Immature natural killer cell (primary cell): ENCODE measurements around the gene CHCT1. TPM values are rescaled to one million over a fixed set of nuclear protein-coding genes. Genes with fewer than 3 reads are reported as not detected.

Experiments
- DNase-seq, 3 donors: peaks; one replicate each; pipeline ENCODE4 v3.0.0; 2022; ENCODE audit warnings: mixed read lengths in 1 of 3
- H3K27ac Mint-ChIP-seq, 6 donors: one replicate each; pipeline ENCODE4 v1.8.0; 2020; ENCODE audit warnings: mixed read lengths in 6 of 6, mild to moderate bottlenecking in 5 of 6, inconsistent platforms in 4 of 6, moderate library complexity in 3 of 6
- H3K27me3 Mint-ChIP-seq, 3 donors: one replicate each; pipeline ENCODE4 v1.8.0; 2020 to 2021; ENCODE audit warnings: low read depth in 3 of 3, mild to moderate bottlenecking in 3 of 3, mixed read lengths in 3 of 3, moderate library complexity in 3 of 3, inconsistent platforms in 1 of 3
- H3K36me3 Mint-ChIP-seq, 3 donors: one replicate each; pipeline ENCODE4 v1.8.0; 2020; ENCODE audit warnings: mixed read lengths in 3 of 3, inconsistent platforms in 2 of 3, mild to moderate bottlenecking in 2 of 3
- H3K4me1 Mint-ChIP-seq, 2 donors: one replicate each; pipeline ENCODE4 v1.8.0; 2020; ENCODE audit warnings: inconsistent platforms in 2 of 2, mild to moderate bottlenecking in 2 of 2, mixed read lengths in 2 of 2, moderate library complexity in 1 of 2
- H3K4me3 Mint-ChIP-seq, 5 donors: one replicate each; pipeline ENCODE4 v1.8.0; 2020; ENCODE audit warnings: mild to moderate bottlenecking in 5 of 5, mixed read lengths in 5 of 5, inconsistent platforms in 3 of 5, moderate library complexity in 3 of 5
- H3K9me3 Mint-ChIP-seq, 6 donors: one replicate each; pipeline ENCODE4 v1.8.0; 2020; ENCODE audit warnings: mild to moderate bottlenecking in 6 of 6, mixed read lengths in 6 of 6, inconsistent platforms in 4 of 6, moderate library complexity in 3 of 6
- polyA plus RNA-seq, 3 donors: library from polyadenylated mRNA; unstranded; fragments of 300-500 nt; fragmentation: Illumina TruSeq; gene quantifications; one replicate each; pipeline ENCODE4 v1.2.3, GENCODE V29; 2021

The CHCT1 gene
- polyA plus RNA-seq, 3 donors from 2014 or later = not detected

GRCh38 chr17:60439501-60439900 lies 17.2 kb downstream of the CHCT1 start:
- Mint-ChIP-seq H3K9me3 (no peaks in the 10 kb centered on the region), H3K27ac (no peak overlapping the region), H3K27me3 (peaks cover 0 to 1% (median 0%) of the 10 kb centered on the region in 3 donors), H3K4me3 (no peak overlapping the region), H3K4me1 (no peaks in the 10 kb centered on the region), H3K36me3 (no peaks in the 10 kb centered on the region)
- no peak for DNase-seq

- DNase-seq = no peak
- Mint-ChIP-seq H3K27me3 (no peaks in the 10 kb centered on the region), H3K36me3 (peaks cover 7 to 12% (median 8%) of the 10 kb centered on the region in 3 donors), H3K9me3 (no peaks in the 10 kb centered on the region), H3K4me1 (no peaks in the 10 kb centered on the region), H3K4me3 (no peak overlapping the region), H3K27ac (no peak overlapping the region)
Observed at GRCh38 chr17:60442271-60443173, 20.2 kb downstream of the CHCT1 start.

- no peaks in the 10 kb centered on the region for H3K27me3 Mint-ChIP-seq
- H3K27ac Mint-ChIP-seq = no peak overlapping the region
- peaks cover 10 to 16% (median 14%) of the 10 kb centered on the region in 3 donors for H3K36me3 Mint-ChIP-seq
- H3K4me1 Mint-ChIP-seq = no peaks in the 10 kb centered on the region
- H3K9me3 Mint-ChIP-seq = no peaks in the 10 kb centered on the region
- H3K4me3 Mint-ChIP-seq = no peak overlapping the region
- DNase-seq = no peak
Observed at GRCh38 chr17:60443713-60444112, 21.4 kb downstream of the CHCT1 start.

GRCh38 chr17:60445144-60445543 lies 22.9 kb downstream of the CHCT1 start:
- Mint-ChIP-seq H3K27ac (no peak overlapping the region), H3K36me3 (peaks cover 15 to 20% (median 18%) of the 10 kb centered on the region in 3 donors), H3K4me1 (no peaks in the 10 kb centered on the region), H3K27me3 (no peaks in the 10 kb centered on the region), H3K9me3 (no peaks in the 10 kb centered on the region), H3K4me3 (no peak overlapping the region)
- no peak for DNase-seq

GRCh38 chr17:60447375-60447774 lies 25.1 kb downstream of the CHCT1 start:
- H3K9me3 Mint-ChIP-seq = no peaks in the 10 kb centered on the region
- H3K27ac Mint-ChIP-seq = no peak overlapping the region
- no peak for DNase-seq

GRCh38 chr17:60451071-60451470 lies 28.8 kb downstream of the CHCT1 start:
- no peak overlapping the region for H3K4me3 Mint-ChIP-seq
- no peaks in the 10 kb centered on the region for H3K9me3 Mint-ChIP-seq
- no peak overlapping the region for H3K27ac Mint-ChIP-seq
- H3K4me1 Mint-ChIP-seq = no peaks in the 10 kb centered on the region
- H3K36me3 Mint-ChIP-seq = peaks cover 20 to 42% (median 25%) of the 10 kb centered on the region in 3 donors
- no peak for DNase-seq
- H3K27me3 Mint-ChIP-seq = peaks cover 0 to 2% (median 0%) of the 10 kb centered on the region in 3 donors

More at GRCh38 chr17:60447375-60447774, 25.1 kb downstream of the CHCT1 start:
- Mint-ChIP-seq H3K4me1 (no peaks in the 10 kb centered on the region), H3K4me3 (no peak overlapping the region), H3K36me3 (peaks cover 20 to 32% (median 27%) of the 10 kb centered on the region in 3 donors), H3K27me3 (no peaks in the 10 kb centered on the region)

- Mint-ChIP-seq H3K27ac (no peak overlapping the region), H3K4me3 (no peak overlapping the region), H3K4me1 (peaks cover under 1 to 2% of the 10 kb centered on the region in 2 donors), H3K27me3 (peaks cover 0 to 2% (median 0%) of the 10 kb centered on the region in 3 donors), H3K9me3 (no peaks in the 10 kb centered on the region), H3K36me3 (peaks cover 21 to 45% (median 23%) of the 10 kb centered on the region in 3 donors)
- no peak for DNase-seq
Observed at GRCh38 chr17:60451965-60452364, 29.7 kb downstream of the CHCT1 start.

- peaks cover 0 to 2% (median 0%) of the 10 kb centered on the region in 3 donors for H3K27me3 Mint-ChIP-seq
- no peaks in the 10 kb centered on the region for H3K9me3 Mint-ChIP-seq
- no peak overlapping the region for H3K4me3 Mint-ChIP-seq
- peak overlapping the region in 1 of 6 donors; percentile 28 for H3K27ac Mint-ChIP-seq
- peaks cover 17 to 51% (median 30%) of the 10 kb centered on the region in 3 donors for H3K36me3 Mint-ChIP-seq
- peaks cover 4% of the 10 kb centered on the region in 2 donors for H3K4me1 Mint-ChIP-seq
- no peak for DNase-seq
Observed at GRCh38 chr17:60455378-60455777, 33.1 kb downstream of the CHCT1 start.

- peaks cover 12 to 47% (median 22%) of the 10 kb centered on the region in 3 donors for H3K36me3 Mint-ChIP-seq
- H3K4me1 Mint-ChIP-seq = peaks cover 4% of the 10 kb centered on the region in 2 donors
- no peak for DNase-seq
- H3K27me3 Mint-ChIP-seq = peaks cover 0 to 2% (median 0%) of the 10 kb centered on the region in 3 donors
- H3K4me3 Mint-ChIP-seq = no peak overlapping the region
- H3K9me3 Mint-ChIP-seq = no peaks in the 10 kb centered on the region
- peak overlapping the region in 4 of 6 donors; percentile 28 to 62 (median 54) for H3K27ac Mint-ChIP-seq
Observed at GRCh38 chr17:60457148-60457547, 34.9 kb downstream of the CHCT1 start.

- DNase-seq = no peak
- Mint-ChIP-seq H3K4me1 (peaks cover 2 to 4% of the 10 kb centered on the region in 2 donors), H3K27me3 (no peaks in the 10 kb centered on the region), H3K9me3 (no peaks in the 10 kb centered on the region), H3K36me3 (peaks cover 9 to 44% (median 24%) of the 10 kb centered on the region in 3 donors), H3K4me3 (no peak overlapping the region), H3K27ac (no peak overlapping the region)
Observed at GRCh38 chr17:60461584-60461983, 39.3 kb downstream of the CHCT1 start.

GRCh38 chr17:60463157-60463835 lies 41.0 kb downstream of the CHCT1 start:
- no peak overlapping the region for H3K27ac Mint-ChIP-seq
- no peaks in the 10 kb centered on the region for H3K9me3 Mint-ChIP-seq
- DNase-seq = no peak
- H3K27me3 Mint-ChIP-seq = no peaks in the 10 kb centered on the region
- H3K4me1 Mint-ChIP-seq = no peaks in the 10 kb centered on the region
- H3K36me3 Mint-ChIP-seq = peaks cover 8 to 30% (median 12%) of the 10 kb centered on the region in 3 donors
- H3K4me3 Mint-ChIP-seq = no peak overlapping the region

GRCh38 chr17:60464343-60464742 lies 42.1 kb downstream of the CHCT1 start:
- H3K27ac Mint-ChIP-seq = peak overlapping the region in 3 of 6 donors; percentile 23 to 65 (median 24)
- H3K36me3 Mint-ChIP-seq = peaks cover 4 to 21% (median 5%) of the 10 kb centered on the region in 3 donors
- H3K4me3 Mint-ChIP-seq = no peak overlapping the region
- H3K4me1 Mint-ChIP-seq = no peaks in the 10 kb centered on the region
- DNase-seq = no peak
- no peaks in the 10 kb centered on the region for H3K9me3 Mint-ChIP-seq
- H3K27me3 Mint-ChIP-seq = no peaks in the 10 kb centered on the region

- Mint-ChIP-seq H3K9me3 (no peaks in the 10 kb centered on the region), H3K4me3 (no peak overlapping the region), H3K36me3 (peaks cover 14 to 22% (median 18%) of the 10 kb centered on the region in 3 donors), H3K27me3 (no peaks in the 10 kb centered on the region), H3K4me1 (peaks cover 2 to 13% of the 10 kb centered on the region in 2 donors), H3K27ac (no peak overlapping the region)
- DNase-seq = no peak
Observed at GRCh38 chr17:60468371-60468770, 46.1 kb downstream of the CHCT1 start.

GRCh38 chr17:60471451-60471850 lies 49.2 kb downstream of the CHCT1 start:
- Mint-ChIP-seq H3K4me3 (no peak overlapping the region), H3K27me3 (no peaks in the 10 kb centered on the region), H3K27ac (no peak overlapping the region), H3K9me3 (no peaks in the 10 kb centered on the region), H3K4me1 (peaks cover 2 to 13% of the 10 kb centered on the region in 2 donors), H3K36me3 (peaks cover 11 to 19% (median 12%) of the 10 kb centered on the region in 3 donors)
- no peak for DNase-seq
